GM23248 (cell line): ENCODE data around the gene ZWINT. TPM values are rescaled to one million over a fixed set of nuclear protein-coding genes. Genes with fewer than 3 reads are reported as not detected.

Experiments
- DNase-seq: peaks from one replicate; pipeline ENCODE4 v3.0.0-alpha.2; 2015
- H2AFZ ChIP-seq: fragments of 200-600 bp; sonication (generic); 2 replicates; pipeline ENCODE4 v1.6.1; 2016; ENCODE audit warnings: antibody characterized with exemption
- H3F3A ChIP-seq: fragments of 200-600 bp; sonication (generic); 2 replicates; pipeline ENCODE4 v1.6.1; 2016; ENCODE audit warnings: mild to moderate bottlenecking, antibody characterized with exemption, mixed run types; ENCODE audit not compliant: insufficient read depth
- H3K27ac ChIP-seq: fragments of 200-600 bp; sonication (generic); 2 replicates; pipeline ENCODE4 v1.5.1; 2016; ENCODE audit warnings: mild to moderate bottlenecking
- H3K27me3 ChIP-seq: fragments of 200-600 bp; sonication (generic); replicated peaks from 2 replicates; pipeline ENCODE4 v1.6.1; 2016; ENCODE audit warnings: mild to moderate bottlenecking; ENCODE audit not compliant: insufficient read depth
- H3K36me3 ChIP-seq: fragments of 200-600 bp; sonication (generic); 2 replicates; pipeline ENCODE4 v1.6.1; 2016; ENCODE audit warnings: low read depth, mild to moderate bottlenecking
- H3K4me1 ChIP-seq: fragments of 200-600 bp; sonication (generic); 2 replicates; pipeline ENCODE4 v1.6.1; 2016; ENCODE audit warnings: mild to moderate bottlenecking; ENCODE audit not compliant: insufficient read depth
- H3K4me2 ChIP-seq: fragments of 200-600 bp; sonication (generic); one replicate; pipeline ENCODE4 v1.6.1; 2016; ENCODE audit warnings: mild to moderate bottlenecking; ENCODE audit not compliant: unreplicated experiment
- H3K4me3 ChIP-seq: fragments of 200-600 bp; sonication (generic); 2 replicates; pipeline ENCODE4 v1.5.1; 2016; ENCODE audit warnings: mild to moderate bottlenecking
- H3K79me2 ChIP-seq: fragments of 200-600 bp; sonication (generic); 2 replicates; pipeline ENCODE4 v1.6.1; 2016; ENCODE audit warnings: mild to moderate bottlenecking; ENCODE audit not compliant: insufficient read depth
- H3K9ac ChIP-seq: fragments of 200-600 bp; sonication (generic); 2 replicates; pipeline ENCODE4 v1.6.1; 2016; ENCODE audit warnings: mild to moderate bottlenecking
- H3K9me2 ChIP-seq: fragments of 200-600 bp; sonication (generic); 2 replicates; pipeline ENCODE4 v1.6.1; 2016; ENCODE audit warnings: mixed run types, mild to moderate bottlenecking, moderate library complexity; ENCODE audit not compliant: insufficient read depth
- H3K9me3 ChIP-seq: fragments of 200-600 bp; sonication (generic); one replicate; pipeline ENCODE4 v1.6.1; 2017; ENCODE audit warnings: low read depth
- H4K20me1 ChIP-seq: fragments of 200-600 bp; sonication (generic); 2 replicates; pipeline ENCODE4 v1.6.0; 2016; ENCODE audit not compliant: insufficient read depth
- EZH2 ChIP-seq: fragments of 200-600 bp; sonication (generic); IDR thresholded peaks from 2 replicates; pipeline ENCODE4 v1.6.1; 2018; ENCODE audit warnings: antibody characterized with exemption, mild to moderate bottlenecking; ENCODE audit not compliant: insufficient read depth, poor library complexity, severe bottlenecking
- EZH2phosphoT487 ChIP-seq: fragments of 200-600 bp; sonication (generic); IDR thresholded peaks from 2 replicates; pipeline ENCODE4 v1.6.1; 2018; ENCODE audit warnings: antibody characterized with exemption, moderate library complexity, mild to moderate bottlenecking, low read depth; ENCODE audit not compliant: insufficient read depth
- WGBS, 2 experiments: methylation state at CpG; one replicate each; pipeline ENCODE4 v1.1.6; 2015 to 2017; ENCODE audit warnings: low lambda C conversion rate in 2 of 2, low coverage in 1 of 2; ENCODE audit errors: missing lambda C conversion rate in 2 of 2; 5-methylcytosine and 5-hydroxymethylcytosine counted together
- in situ Hi-C: fragments of 300-500 bp; cut with MboI; formaldehyde crosslinking; loops from 2 replicates; pipeline ENCODE4 v1.15.0; 2020
- polyA plus RNA-seq: library from polyadenylated mRNA; unstranded; fragments of >200 nt; fragmentation: Nextera tagmentation; extraction: Ambion mirVana; gene quantifications from 2 replicates; pipeline ENCODE4 v1.2.1, GENCODE V29; 2016
- total RNA-seq: library from RNA; depleted of rRNA; stranded (reverse); fragments of >200 nt; shearing (Covaris generic); gene quantifications from 2 replicates; pipeline ENCODE4 v1.2.3, GENCODE V29; 2014

The ZWINT gene
- total and polyA plus RNA-seq, 2 experiments from 2014 or later: 20.9 to 34.8 TPM

GRCh38 chr10:56318816-56319215 is 42.2 kb downstream of the ZWINT start:
- Histone ChIP-seq H3K4me1 (no peaks in the 10 kb centered on the region), H3K36me3 (no peaks in the 10 kb centered on the region), H4K20me1 (no peaks in the 10 kb centered on the region), H3K4me2 (no peak overlapping the region), H3K9me2 (no peaks in the 10 kb centered on the region), H3K4me3 (no peak overlapping the region), H3K9ac (no peak overlapping the region), H3K27me3 (no peaks in the 10 kb centered on the region), H3F3A (no peaks in the 10 kb centered on the region), H3K9me3 (no peaks in the 10 kb centered on the region), H3K79me2 (no peaks in the 10 kb centered on the region), H2AFZ (no peak overlapping the region), H3K27ac (no peak overlapping the region)
- TF ChIP-seq EZH2phosphoT487 (no peak), EZH2 (no peak)
- WGBS, 2 experiments: 4 to 14% methylated on average over 2 of the region's 2 CpGs
- DNase-seq: no peak
- in situ Hi-C loops: no loop called here

- H3K27ac ChIP-seq: no peak overlapping the region
- no peaks in the 10 kb centered on the region for H3K27me3 ChIP-seq
- H3K4me1 ChIP-seq: no peaks in the 10 kb centered on the region
- TF ChIP-seq EZH2 (no peak), EZH2phosphoT487 (no peak)
- H3K9me2 ChIP-seq: no peaks in the 10 kb centered on the region
- H3K9me3 ChIP-seq: no peaks in the 10 kb centered on the region
- in situ Hi-C loops: no loop called here
- H3K36me3 ChIP-seq: no peaks in the 10 kb centered on the region
- H3F3A ChIP-seq: no peaks in the 10 kb centered on the region
- no peak overlapping the region for H3K4me2 ChIP-seq
- H3K79me2 ChIP-seq: no peaks in the 10 kb centered on the region
- H2AFZ ChIP-seq: no peak overlapping the region
- H3K4me3 ChIP-seq: no peak overlapping the region
- DNase-seq: no peak
- no peaks in the 10 kb centered on the region for H4K20me1 ChIP-seq
- no peak overlapping the region for H3K9ac ChIP-seq
- WGBS, 2 experiments: 11 to 22% methylated on average over 3 of the region's 3 CpGs
Observed at GRCh38 chr10:56317603-56318002, 43.5 kb downstream of the ZWINT start.

GRCh38 chr10:56316603-56317002 is 44.5 kb downstream of the ZWINT start:
- Histone ChIP-seq H3F3A (no peaks in the 10 kb centered on the region), H3K9ac (no peak overlapping the region), H3K79me2 (no peaks in the 10 kb centered on the region), H3K4me3 (no peak overlapping the region), H4K20me1 (no peaks in the 10 kb centered on the region), H3K36me3 (no peaks in the 10 kb centered on the region), H2AFZ (no peak overlapping the region), H3K27me3 (no peaks in the 10 kb centered on the region), H3K27ac (no peak overlapping the region), H3K9me3 (no peaks in the 10 kb centered on the region), H3K4me1 (no peaks in the 10 kb centered on the region), H3K9me2 (no peaks in the 10 kb centered on the region), H3K4me2 (no peak overlapping the region)
- DNase-seq: no peak
- in situ Hi-C loops: no loop called here
- TF ChIP-seq EZH2 (no peak), EZH2phosphoT487 (no peak)
